ENCODE measurements around the gene KLK10. TPM values are rescaled to one million over a fixed set of nuclear protein-coding genes. Genes with fewer than 3 reads are reported as not detected.
"Not testable (repeated sequence)": the region's sequence is repeated elsewhere in the genome, so short reads cannot be mapped to it uniquely, and the experiment has no call there.

Gene KLK10
- total RNA-seq, 1 experiment from 2014 or later: 3.2 TPM

GRCh38 chr19:50972795-50973376 lies 46.6 kb downstream of the KLK10 start:
- no peak for DNase-seq (ENCODE audit: low spot score)
- Mint-ChIP-seq H3K27me3 (ENCODE audit: low read depth) (peaks cover 3% of the 10 kb centered on the region; the same call in 1 of the 2 replicates), H3K27ac (no peak overlapping the region; the same call in 1 of the 2 replicates), H3K4me1 (peaks cover 41% of the 10 kb centered on the region), H3K9me3 (peaks cover 4% of the 10 kb centered on the region), H3K4me3 (no peak overlapping the region), H3K36me3 (no peaks in the 10 kb centered on the region)
- no peak for ATAC-seq
- TF ChIP-seq FOXK1 (CRISPR knock-in tag; IDR thresholded peaks at IDR 0.05) (no peak), ZNF416 (CRISPR knock-in tag; IDR thresholded peaks at IDR 0.05) (no peak), FOXP4 (CRISPR knock-in tag; IDR thresholded peaks at IDR 0.05) (no peak), ZNF263 (CRISPR knock-in tag; IDR thresholded peaks at IDR 0.05; ENCODE audit: low read depth) (no peak), CREM (CRISPR knock-in tag; IDR thresholded peaks at IDR 0.05) (no peak), PREB (CRISPR knock-in tag; IDR thresholded peaks at IDR 0.05; ENCODE audit: borderline replicate concordance) (no peak), NFYB (CRISPR knock-in tag; conservative IDR thresholded peaks at IDR 0.05; ENCODE audit: low read depth) (no peak), FOXP1 (CRISPR knock-in tag; IDR thresholded peaks at IDR 0.05; ENCODE audit: borderline replicate concordance) (no peak)
- ChIA-PET CTCF (interaction anchor here (0.7 to 2.3 kb wide), 3 partner anchors 44 to 124 kb away, joined by 3 to 6 read pairs (median 4); no protein-coding TSS in a partner anchor), POLR2A (no interaction called here)

GRCh38 chr19:50969810-50970209 lies 49.7 kb downstream of the KLK10 start:
- H3K9me3 Mint-ChIP-seq; H3K27ac Mint-ChIP-seq; H3K27me3 Mint-ChIP-seq (ENCODE audit: low read depth); DNase-seq (ENCODE audit: low spot score); H3K36me3 Mint-ChIP-seq; H3K4me3 Mint-ChIP-seq; ATAC-seq; CTCF ChIA-PET; POLR2A ChIA-PET: not testable (repeated sequence)
- peaks cover 29% of the 10 kb centered on the region for H3K4me1 Mint-ChIP-seq

GRCh38 chr19:50969413-50969760 lies 50.1 kb downstream of the KLK10 start, which contains the start of gene KLK6:
Gene KLK6 (minus strand): TSS chr19:50969591. CDS start chr19:50968104, 1,487 bp downstream.
- CTCF ChIA-PET: no interaction called here

More at GRCh38 chr19:50969413-50969760, 50.1 kb downstream of the KLK10 start, which contains the start of gene KLK6:
- no peak for TF ChIP-seq NFYB (CRISPR knock-in tag; conservative IDR thresholded peaks at IDR 0.05; ENCODE audit: low read depth)
- TF ChIP-seq GRHL2 (CRISPR knock-in tag; IDR thresholded peaks at IDR 0.05; ENCODE audit: insufficient replicate concordance, severe bottlenecking): no peak
- no peak for TF ChIP-seq TCF7 (CRISPR knock-in tag; IDR thresholded peaks at IDR 0.05; ENCODE audit: low read depth)
- no peak for TF ChIP-seq TP53 (CRISPR knock-in tag; IDR thresholded peaks at IDR 0.05)
- no peak for TF ChIP-seq GTF2I (CRISPR knock-in tag; conservative IDR thresholded peaks at IDR 0.05)
- no peak for TF ChIP-seq JAZF1 (CRISPR knock-in tag; IDR thresholded peaks at IDR 0.05)
- no peak for TF ChIP-seq RELA (CRISPR knock-in tag; IDR thresholded peaks at IDR 0.05; ENCODE audit: borderline replicate concordance)
- no peak for TF ChIP-seq ZNF121 (CRISPR knock-in tag; IDR thresholded peaks at IDR 0.05)
- TF ChIP-seq FOXJ3 (CRISPR knock-in tag; IDR thresholded peaks at IDR 0.05; ENCODE audit: borderline replicate concordance): no peak
- TF ChIP-seq MXD4 (CRISPR knock-in tag; IDR thresholded peaks at IDR 0.05; ENCODE audit: borderline replicate concordance): no peak
- TF ChIP-seq MLX (CRISPR knock-in tag; IDR thresholded peaks at IDR 0.05): no peak
- TF ChIP-seq OVOL2 (CRISPR knock-in tag; IDR thresholded peaks at IDR 0.05; ENCODE audit: borderline replicate concordance): no peak
- no peak for TF ChIP-seq ZNF396 (CRISPR knock-in tag; IDR thresholded peaks at IDR 0.05; ENCODE audit: borderline replicate concordance)
- no peak for TF ChIP-seq JUN (CRISPR knock-in tag; IDR thresholded peaks at IDR 0.05)
- TF ChIP-seq ATF2 (CRISPR knock-in tag; IDR thresholded peaks at IDR 0.05; ENCODE audit: borderline replicate concordance, low read depth): no peak
- POLR2A ChIA-PET: no interaction called here
- Mint-ChIP-seq H3K4me1 (peaks cover 26% of the 10 kb centered on the region), H3K27ac (no peak within 1 kb of the TSS; the same call in 1 of the 2 replicates), H3K27me3 (ENCODE audit: low read depth) (peaks cover 10% of the 10 kb centered on the region), H3K9me3 (no peaks in the 10 kb centered on the region), H3K4me3 (no peak within 1 kb of the TSS), H3K36me3 (no peaks in the 10 kb centered on the region)
- DNase-seq (ENCODE audit: low spot score) (no peak), ATAC-seq (no peak; the same call in 1 of the 2 replicates)

Measured in WTC11 (cell line).